HG02610 (cell line): ENCODE results near the gene NLRP10.

Experiments
- ATAC-seq: cut with Tn5 transposase; IDR thresholded peaks from one replicate; pipeline ENCODE4 v1.9.1; 2021; ENCODE audit warnings: mild to moderate bottlenecking, moderate library complexity; ENCODE audit not compliant: unreplicated experiment

NLRP10 gene

GRCh38 chr11:7974668-7975067, 9.4 kb upstream of the NLRP10 start:
- no peak for ATAC-seq

- no peak for ATAC-seq
Observed at GRCh38 chr11:7973011-7973410, 7.8 kb upstream of the NLRP10 start.

- no peak for ATAC-seq
Observed at GRCh38 chr11:7971846-7972245, 6.6 kb upstream of the NLRP10 start.

GRCh38 chr11:7969756-7970646, 4.8 kb upstream of the NLRP10 start:
- no peak for ATAC-seq

- no peak for ATAC-seq
Observed at GRCh38 chr11:7968686-7969085, 3.4 kb upstream of the NLRP10 start.

- no peak for ATAC-seq
Observed at GRCh38 chr11:7967826-7968225, 2.6 kb upstream of the NLRP10 start.

GRCh38 chr11:7967097-7967496, 1.9 kb upstream of the NLRP10 start:
- no peak for ATAC-seq

GRCh38 chr11:7964873-7965272, 374 bp downstream of the NLRP10 start:
- ATAC-seq: no peak

GRCh38 chr11:7964261-7964660, 986 bp downstream of the NLRP10 start:
- ATAC-seq: no peak

GRCh38 chr11:7955191-7955590, 10.1 kb downstream of the NLRP10 start:
- no peak for ATAC-seq

- no peak for ATAC-seq
Observed at GRCh38 chr11:7949934-7950333, 15.3 kb downstream of the NLRP10 start.

- no peak for ATAC-seq
Observed at GRCh38 chr11:7944123-7944522, 21.1 kb downstream of the NLRP10 start.

GRCh38 chr11:7941608-7942007, 23.6 kb downstream of the NLRP10 start, which contains the start of gene OR10A3:
Gene OR10A3, minus strand, starts transcription at chr11:7941708. Its CDS starts 2,188 bp downstream, at chr11:7939520.
- ATAC-seq: no peak

GRCh38 chr11:7941146-7941545, 24.1 kb downstream of the NLRP10 start:
- ATAC-seq: no peak

- ATAC-seq: no peak
Observed at GRCh38 chr11:7936615-7937014, 28.6 kb downstream of the NLRP10 start.

GRCh38 chr11:7931168-7931567, 34.1 kb downstream of the NLRP10 start, which contains the start of gene OR10A6:
Gene OR10A6, minus strand, starts transcription at chr11:7931268. Its CDS starts 2,606 bp downstream, at chr11:7928662.
- ATAC-seq: no peak

GRCh38 chr11:7927635-7928034, 37.6 kb downstream of the NLRP10 start:
- no peak for ATAC-seq

- no peak for ATAC-seq
Observed at GRCh38 chr11:7924536-7924935, 40.7 kb downstream of the NLRP10 start.

- no peak for ATAC-seq
Observed at GRCh38 chr11:7918141-7918540, 47.1 kb downstream of the NLRP10 start.
